Putamen (tissue), 1 donor: ENCODE measurements around the gene ZNF891.

ENCODE experiments used
- DNase-seq: peaks from one replicate; pipeline ENCODE4 v3.0.0-alpha.2; 2016; ENCODE audit warnings: low spot score

Gene ZNF891

DNA sequence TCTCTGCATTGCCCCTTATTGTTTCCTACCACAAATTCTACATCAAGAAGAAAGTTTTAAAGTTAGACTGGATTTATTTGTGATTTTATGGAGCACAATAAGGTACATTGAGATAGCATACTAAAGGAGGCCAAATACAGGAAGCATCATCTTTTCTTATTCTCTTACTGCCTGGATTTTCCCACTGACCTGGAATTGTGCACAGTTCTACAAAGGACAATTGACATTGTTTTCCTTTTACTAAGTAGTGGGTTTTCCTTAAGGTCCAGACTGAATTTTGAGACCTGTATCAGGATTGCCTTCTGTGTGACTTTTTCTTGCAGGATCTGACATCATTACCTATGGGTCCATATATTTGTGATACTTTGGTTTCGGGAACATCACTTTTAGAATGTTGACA lies 68.1 kb downstream of the ZNF891 start:
- DNase-seq, result no peak

DNA sequence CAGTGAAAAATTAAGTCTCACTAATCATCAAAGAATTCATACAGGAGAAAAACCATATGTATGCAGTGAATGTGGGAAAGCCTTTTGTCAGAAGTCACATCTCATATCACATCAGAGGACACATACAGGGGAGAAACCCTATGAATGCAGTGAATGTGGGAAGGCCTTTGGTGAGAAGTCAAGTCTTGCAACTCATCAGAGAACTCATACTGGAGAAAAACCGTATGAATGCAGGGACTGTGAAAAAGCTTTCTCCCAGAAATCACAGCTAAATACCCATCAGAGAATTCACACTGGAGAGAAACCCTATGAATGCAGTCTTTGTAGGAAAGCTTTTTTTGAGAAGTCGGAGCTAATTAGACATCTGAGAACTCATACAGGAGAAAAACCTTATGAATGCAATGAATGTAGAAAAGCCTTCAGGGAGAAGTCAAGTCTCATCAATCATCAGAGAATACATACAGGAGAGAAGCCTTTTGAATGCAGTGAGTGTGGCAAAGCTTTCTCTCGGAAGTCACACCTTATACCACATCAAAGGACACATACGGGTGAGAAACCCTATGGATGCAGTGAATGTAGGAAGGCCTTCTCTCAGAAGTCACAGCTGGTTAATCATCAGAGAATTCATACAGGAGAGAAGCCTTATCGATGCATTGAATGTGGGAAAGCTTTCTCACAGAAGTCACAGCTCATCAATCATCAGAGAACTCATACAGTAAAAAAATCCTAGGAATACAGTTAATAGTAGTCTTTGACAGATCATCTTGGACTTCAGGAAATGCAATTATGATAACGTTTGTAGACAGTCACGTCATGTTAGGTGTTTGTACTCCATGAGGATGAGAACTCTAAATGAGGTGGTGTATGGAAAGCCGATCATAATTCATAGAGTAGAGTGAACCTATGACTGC lies 71.6 kb downstream of the ZNF891 start:
- no peak for DNase-seq

DNA sequence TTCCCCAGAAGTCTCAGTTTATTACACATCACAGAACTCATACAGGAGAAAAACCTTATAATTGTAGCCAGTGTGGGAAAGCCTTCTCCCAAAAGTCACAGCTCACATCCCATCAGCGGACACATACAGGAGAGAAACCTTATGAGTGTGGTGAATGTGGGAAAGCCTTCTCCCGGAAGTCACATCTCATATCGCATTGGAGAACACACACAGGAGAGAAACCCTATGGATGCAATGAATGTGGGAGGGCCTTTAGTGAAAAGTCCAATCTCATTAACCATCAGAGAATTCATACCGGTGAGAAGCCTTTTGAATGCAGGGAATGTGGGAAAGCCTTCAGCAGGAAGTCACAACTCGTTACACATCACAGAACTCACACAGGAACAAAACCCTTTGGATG lies 72.6 kb downstream of the ZNF891 start:
- no peak for DNase-seq
